Left renal cortex interstitium (tissue), 4 donors: ENCODE data around the gene FSD1L. TPM values are rescaled to one million over a fixed set of nuclear protein-coding genes. Genes with fewer than 3 reads are reported as not detected.
"Not testable (repeated sequence)": the region's sequence is repeated elsewhere in the genome, so short reads cannot be mapped to it uniquely, and the experiment has no call there.

Source experiments
- DNase-seq, 4 donors: peaks; one replicate each; pipeline ENCODE4 v3.0.0-alpha.2; 2013; ENCODE audit warnings: low read depth in 4 of 4, low spot score in 2 of 4, missing footprints in 1 of 4
- polyA plus RNA-seq, 4 donors: library from polyadenylated mRNA; unstranded; fragments of 120-200 nt; gene quantifications; one replicate each; pipeline ENCODE4 v1.2.1, GENCODE V29; 2013; ENCODE audit not compliant: insufficient read length in 4 of 4

Gene FSD1L
- polyA plus RNA-seq, 4 donors: 7.8 to 9.9 (median 9.5) TPM

DNA sequence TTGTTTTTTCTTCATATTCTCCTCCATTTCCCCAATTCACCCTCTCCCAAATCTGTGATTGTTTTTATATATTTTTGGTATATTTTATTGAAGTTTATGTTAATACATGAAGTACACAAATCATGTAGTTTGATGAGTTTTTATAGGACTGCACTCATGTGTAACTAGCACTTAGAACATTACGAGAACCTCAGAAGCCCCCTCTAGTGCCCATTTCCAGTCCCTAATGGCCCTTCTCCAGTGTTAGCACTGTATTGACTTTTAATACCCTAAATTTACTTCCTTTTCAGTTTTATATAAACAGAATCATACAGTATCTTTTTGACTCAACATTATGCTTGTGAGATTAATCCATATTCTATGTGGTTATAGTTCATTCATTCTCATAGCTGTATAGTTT lies 91.6 kb downstream of the FSD1L start:
- DNase-seq: no peak

DNA sequence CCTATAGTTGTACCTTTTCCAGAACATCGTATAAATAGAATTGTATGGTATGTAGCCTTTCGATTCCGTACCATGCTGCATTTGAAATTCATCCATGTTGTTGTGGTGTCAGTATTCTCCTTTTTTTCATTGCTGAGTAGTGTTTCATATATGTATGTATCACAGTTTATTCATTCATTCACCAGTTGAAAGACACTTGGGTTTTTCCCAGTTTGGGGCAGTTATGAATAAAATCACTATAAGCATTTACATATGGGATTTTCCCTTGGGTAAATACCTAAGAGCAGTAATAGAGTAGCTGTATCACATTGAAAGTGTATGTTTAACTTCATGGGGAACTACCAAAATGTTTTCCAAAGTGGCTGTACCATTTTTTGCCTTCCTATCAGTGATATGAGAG lies 94.0 kb downstream of the FSD1L start:
- DNase-seq: no peak

DNA sequence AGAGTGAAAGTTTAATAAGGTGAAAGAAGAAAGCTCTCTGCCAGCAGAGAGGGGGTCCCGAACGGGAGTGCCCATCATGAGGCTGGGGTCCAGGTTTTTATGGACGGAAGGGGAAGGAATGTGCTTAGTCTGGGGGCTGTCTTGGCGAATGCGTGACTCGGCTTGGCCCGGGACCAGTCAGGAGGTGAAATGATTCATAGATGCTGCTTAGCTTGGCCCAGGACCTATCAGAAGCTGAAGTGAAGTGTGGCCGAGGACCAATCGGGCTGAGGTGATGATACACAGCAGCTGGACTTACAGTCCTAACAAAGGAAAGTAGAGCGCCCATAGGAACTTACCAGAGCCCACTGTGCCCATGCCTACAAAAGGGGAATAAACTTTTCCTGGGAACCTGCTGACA lies 106.2 kb downstream of the FSD1L start:
- no peak for DNase-seq

DNA sequence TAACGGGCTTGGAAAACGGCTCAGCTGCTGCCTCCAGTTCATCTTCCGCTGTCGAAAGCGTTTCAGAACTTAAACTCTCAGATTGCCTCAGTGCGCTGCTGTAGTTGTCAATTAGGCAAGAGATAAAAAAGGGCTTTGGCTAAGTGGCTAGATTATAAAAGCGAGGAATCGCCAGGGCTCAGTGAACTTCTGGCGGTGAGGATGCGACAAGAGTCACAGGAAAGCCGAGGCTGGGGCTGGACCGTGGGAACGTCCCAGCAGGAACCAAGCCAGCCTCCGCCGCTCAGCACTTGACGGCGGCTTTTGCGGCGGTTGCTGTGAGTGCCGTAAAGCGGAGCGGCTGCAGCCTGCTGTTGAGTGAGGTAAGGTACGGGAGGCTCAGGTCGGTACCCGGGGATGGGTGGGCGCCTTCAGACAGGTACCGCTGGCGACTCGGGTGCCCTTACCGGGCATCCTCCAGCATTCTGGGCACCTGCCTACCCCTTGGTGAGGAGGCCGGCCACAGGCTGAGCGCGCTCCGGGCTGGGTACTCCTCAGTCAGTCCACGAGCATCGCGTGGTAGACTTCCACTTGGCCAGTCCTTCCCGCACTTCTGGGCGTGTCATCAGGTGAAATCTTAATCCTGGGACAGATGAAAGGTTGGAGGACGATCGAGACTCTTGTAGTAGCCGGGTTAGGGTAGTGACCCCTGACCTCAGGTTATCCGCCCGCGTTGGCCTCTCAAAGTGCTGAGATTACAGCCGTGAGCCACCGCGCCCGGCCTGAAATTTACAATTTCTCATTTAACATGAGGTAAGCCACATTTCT lies 110.2 kb downstream of the FSD1L start, which contains the start of gene FKTN:
TSS of gene FKTN (plus strand) at position 328 of the 807 bp plus-strand sequence. CDS start 16,902 bp downstream, outside the sequence.
- peak; percentile 65 to 85 (median 80) for DNase-seq

DNA sequence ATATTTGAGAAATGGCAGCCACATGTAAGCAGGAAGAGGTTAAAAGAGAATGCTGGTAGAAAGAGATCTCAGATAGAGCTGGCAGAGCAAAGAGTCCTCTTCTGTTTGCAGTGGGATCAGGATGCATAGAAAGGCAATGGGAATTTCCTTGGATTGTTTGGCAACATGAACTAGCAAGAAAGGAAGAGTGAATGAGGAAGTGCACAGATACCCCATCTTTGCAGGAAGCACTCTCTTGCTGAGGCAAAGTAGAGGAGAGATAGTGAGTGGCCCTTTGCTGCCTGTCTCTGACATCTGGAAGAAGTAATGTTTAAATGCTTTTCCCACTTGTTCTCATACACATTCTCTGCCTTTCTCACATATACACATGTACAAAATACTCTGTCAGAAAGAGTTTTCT lies 124.6 kb downstream of the FSD1L start:
- no peak for DNase-seq

DNA sequence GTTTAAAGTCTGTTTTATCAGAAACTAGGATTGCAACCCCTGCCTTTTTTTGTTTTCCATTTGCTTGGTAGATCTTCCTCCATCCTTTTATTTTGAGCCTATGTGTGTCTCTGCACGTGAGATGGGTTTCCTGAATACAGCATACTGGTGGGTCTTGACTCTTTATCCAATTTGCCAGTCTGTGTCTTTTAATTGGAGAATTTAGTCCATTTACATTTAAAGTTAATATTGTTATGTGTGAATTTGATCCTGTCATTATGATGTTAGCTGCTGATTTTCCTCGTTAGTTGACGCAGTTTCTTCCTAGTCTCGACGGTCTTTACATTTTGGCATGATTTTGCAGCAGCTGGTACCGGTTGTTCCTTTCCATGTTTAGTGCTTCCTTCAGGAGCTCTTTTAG lies 132.1 kb downstream of the FSD1L start:
- not testable (repeated sequence) for DNase-seq

DNA sequence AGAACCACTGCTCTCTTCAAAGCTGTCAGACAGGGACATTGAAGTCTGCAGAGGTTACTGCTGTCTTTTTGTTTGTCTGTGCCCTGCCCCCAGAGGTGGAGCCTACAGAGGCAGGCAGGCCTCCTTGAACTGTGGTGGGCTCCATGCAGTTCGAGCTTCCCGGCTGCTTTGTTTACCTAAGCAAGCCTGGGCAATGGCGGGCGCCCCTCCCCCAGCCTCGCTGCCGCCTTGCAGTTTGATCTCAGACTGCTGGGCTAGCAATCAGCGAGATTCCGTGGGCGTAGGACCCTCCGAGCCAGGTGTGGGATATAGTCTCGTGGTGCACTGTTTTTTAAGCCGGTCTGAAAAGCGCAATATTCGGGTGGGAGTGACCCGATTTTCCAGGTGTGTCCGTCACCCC lies 133.7 kb downstream of the FSD1L start:
- DNase-seq: not testable (repeated sequence)

DNA sequence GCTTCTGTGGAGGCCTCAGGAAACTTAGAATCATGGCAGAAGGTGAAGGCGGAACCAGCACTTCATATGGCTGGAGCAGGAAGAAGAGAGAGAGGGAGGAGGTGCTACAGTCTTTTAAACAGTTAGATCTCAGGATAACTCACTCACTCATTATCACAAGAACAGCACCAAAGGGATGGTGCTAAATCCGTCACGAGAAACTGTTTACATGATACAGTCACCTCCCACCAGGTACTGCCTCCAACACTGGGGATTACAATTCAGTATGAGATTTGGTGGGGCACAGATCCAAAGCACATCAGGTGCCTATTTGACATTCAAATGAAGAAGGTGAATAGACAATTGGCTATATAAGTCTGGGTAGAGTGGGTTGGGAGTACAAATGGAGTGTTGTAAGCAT lies 145.3 kb downstream of the FSD1L start:
- no peak for DNase-seq

Other genes with a start within 250 kb of the FSD1L start
- gene SLC44A1, start 203.4 kb upstream of the FSD1L start, polyA plus RNA-seq: 10 to 100 TPM; 44.0 to 61.1 (median 48.8) TPM
- 10 to 100 TPM; 20.4 to 31.7 (median 25.2) TPM for gene FKTN, start 110.1 kb downstream of the FSD1L start, polyA plus RNA-seq
- 1 to 10 TPM; 2.1 to 2.4 (median 2.2) TPM for gene TAL2, start 214.4 kb downstream of the FSD1L start, polyA plus RNA-seq
- 10 to 100 TPM; 35.9 to 44.9 (median 42.2) TPM for gene TMEM38B, start 246.5 kb downstream of the FSD1L start, polyA plus RNA-seq